ENCODE data around the gene GPR158.

GRCh38 chr10:25505466-25505865 is 330.7 kb downstream of the GPR158 start:
- TF ChIP-seq CTCF (IDR thresholded peaks at IDR 0.05) (no peak), POLR2A (IDR thresholded peaks at IDR 0.05) (no peak), EP300 (IDR thresholded peaks at IDR 0.05) (no peak), POLR2AphosphoS5 (IDR thresholded peaks at IDR 0.05) (no peak)
